Endodermal cell (in vitro differentiated cells): ENCODE measurements around the gene ARAP2. TPM values are rescaled to one million over a fixed set of nuclear protein-coding genes. Genes with fewer than 3 reads are reported as not detected.

ENCODE experiments used
- DNase-seq: peaks from one replicate; pipeline ENCODE4 v3.0.0-alpha.2; 2017
- H3K27ac ChIP-seq: 2 replicates; pipeline ENCODE4 v1.5.1; 2013; ENCODE audit warnings: mild to moderate bottlenecking, low read depth, low read length, moderate library complexity
- H3K27me3 ChIP-seq: 2 replicates; pipeline ENCODE4 v1.6.1; 2013; ENCODE audit warnings: mild to moderate bottlenecking, low read length, moderate library complexity; ENCODE audit not compliant: insufficient read depth, control insufficient read depth, poor library complexity, severe bottlenecking
- H3K36me3 ChIP-seq: 2 replicates; pipeline ENCODE4 v1.7.0; 2013; ENCODE audit warnings: mild to moderate bottlenecking, low read length, moderate library complexity; ENCODE audit not compliant: control insufficient read depth, insufficient read depth
- H3K4me1 ChIP-seq: one replicate; pipeline ENCODE4 v1.7.0; 2013; ENCODE audit warnings: low read length; ENCODE audit not compliant: control insufficient read depth, insufficient read depth
- H3K4me3 ChIP-seq: 2 replicates; pipeline ENCODE4 v1.5.1; 2013; ENCODE audit warnings: mild to moderate bottlenecking, low read length, moderate library complexity
- H3K9ac ChIP-seq: 2 replicates; pipeline ENCODE4 v1.6.1; 2013; ENCODE audit warnings: mild to moderate bottlenecking, low read length, moderate library complexity; ENCODE audit not compliant: poor library complexity, severe bottlenecking; ENCODE audit errors: extremely low read depth
- H3K9me3 ChIP-seq: 2 replicates; pipeline ENCODE4 v1.6.1; 2013; ENCODE audit warnings: mild to moderate bottlenecking, low read length, moderate library complexity; ENCODE audit not compliant: control insufficient read depth
- H3K27ac Mint-ChIP-seq: 2 replicates; pipeline ENCODE4 v1.8.0; 2020; ENCODE audit warnings: mixed read lengths
- H3K27me3 Mint-ChIP-seq: 2 replicates; pipeline ENCODE4 v1.8.0; 2021; ENCODE audit warnings: mild to moderate bottlenecking, mixed read lengths; ENCODE audit not compliant: insufficient read depth
- H3K36me3 Mint-ChIP-seq: 2 replicates; pipeline ENCODE4 v1.8.0; 2020; ENCODE audit warnings: low read depth, mixed read lengths
- H3K4me1 Mint-ChIP-seq: 2 replicates; pipeline ENCODE4 v1.8.0; 2020; ENCODE audit warnings: mixed read lengths
- H3K4me3 Mint-ChIP-seq: 2 replicates; pipeline ENCODE4 v1.8.0; 2020; ENCODE audit warnings: mild to moderate bottlenecking, moderate library complexity, mixed read lengths
- H3K9me3 Mint-ChIP-seq: 2 replicates; pipeline ENCODE4 v1.8.0; 2020; ENCODE audit warnings: mild to moderate bottlenecking, mixed read lengths
- WGBS, 2 experiments: methylation state at CpG; one replicate each; pipeline versions ENCODE4 v1.1.5 to v1.1.7; 2013; ENCODE audit warnings: missing lambda C conversion rate in 2 of 2, mixed read lengths in 1 of 2; ENCODE audit not compliant: insufficient coverage in 1 of 2, insufficient read length in 1 of 2; 5-methylcytosine and 5-hydroxymethylcytosine counted together
- total RNA-seq, 2 donors: library from RNA; stranded (reverse); fragmentation: NEBNext Ultra II Directional in 1 of 2; extraction: Animal tissue kit (Norgen Biotek cat#: 25700) in 1 of 2; gene quantifications; 2 replicates in 1 of 2; 3 replicates in 1 of 2; pipeline ENCODE4 v1.2.1, GENCODE V29; 2021
- TF ChIP-seq, protein P1 (sequence below): fragments of 200-600 bp; sonication (generic); conservative IDR thresholded peaks from 2 replicates; pipeline ENCODE4 v1.5.0; 2021; ENCODE audit warnings: antibody characterized with exemption, mild to moderate bottlenecking

Gene ARAP2
- total RNA-seq, 2 donors from 2014 or later, result 2.2 to 5.5 TPM

DNA sequence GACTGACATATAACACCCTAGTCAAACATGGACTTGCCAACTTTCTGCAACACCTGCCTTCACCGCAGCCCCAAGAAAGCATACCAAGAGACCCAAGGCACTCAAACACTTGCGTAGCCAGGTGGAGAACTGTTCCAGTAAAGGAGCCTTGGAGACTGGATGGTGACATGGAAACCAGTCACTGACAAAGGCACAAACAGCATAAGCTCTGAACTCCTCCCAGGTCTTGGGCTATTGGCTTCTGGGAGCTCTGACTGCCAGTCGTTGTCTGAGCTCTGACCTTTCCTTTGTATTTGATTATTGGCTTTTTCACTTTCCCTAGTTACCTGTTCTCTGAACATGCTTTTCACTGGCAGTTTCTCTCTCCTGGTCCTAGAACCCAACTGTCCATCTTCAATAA lies 38.3 kb downstream of the ARAP2 start:
- WGBS, 2 experiments, result 60 to 89% methylated on average over 1 to 3 of the region's 3 CpGs
- no peaks in the 10 kb centered on the region for H3K9me3 Mint-ChIP-seq
- no peaks in the 10 kb centered on the region for H3K36me3 Mint-ChIP-seq
- TF ChIP-seq, protein P1, sequence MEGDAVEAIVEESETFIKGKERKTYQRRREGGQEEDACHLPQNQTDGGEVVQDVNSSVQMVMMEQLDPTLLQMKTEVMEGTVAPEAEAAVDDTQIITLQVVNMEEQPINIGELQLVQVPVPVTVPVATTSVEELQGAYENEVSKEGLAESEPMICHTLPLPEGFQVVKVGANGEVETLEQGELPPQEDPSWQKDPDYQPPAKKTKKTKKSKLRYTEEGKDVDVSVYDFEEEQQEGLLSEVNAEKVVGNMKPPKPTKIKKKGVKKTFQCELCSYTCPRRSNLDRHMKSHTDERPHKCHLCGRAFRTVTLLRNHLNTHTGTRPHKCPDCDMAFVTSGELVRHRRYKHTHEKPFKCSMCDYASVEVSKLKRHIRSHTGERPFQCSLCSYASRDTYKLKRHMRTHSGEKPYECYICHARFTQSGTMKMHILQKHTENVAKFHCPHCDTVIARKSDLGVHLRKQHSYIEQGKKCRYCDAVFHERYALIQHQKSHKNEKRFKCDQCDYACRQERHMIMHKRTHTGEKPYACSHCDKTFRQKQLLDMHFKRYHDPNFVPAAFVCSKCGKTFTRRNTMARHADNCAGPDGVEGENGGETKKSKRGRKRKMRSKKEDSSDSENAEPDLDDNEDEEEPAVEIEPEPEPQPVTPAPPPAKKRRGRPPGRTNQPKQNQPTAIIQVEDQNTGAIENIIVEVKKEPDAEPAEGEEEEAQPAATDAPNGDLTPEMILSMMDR, result no peak
- Histone ChIP-seq H3K27ac (no peak overlapping the region), H3K9ac (no peak overlapping the region), H3K4me3 (no peak overlapping the region), H3K9me3 (no peaks in the 10 kb centered on the region), H3K27me3 (no peaks in the 10 kb centered on the region), H3K36me3 (no peaks in the 10 kb centered on the region), H3K4me1 (no peaks in the 10 kb centered on the region)
- no peak overlapping the region for H3K27ac Mint-ChIP-seq
- peak; percentile 54 for DNase-seq
- no peak overlapping the region for H3K4me3 Mint-ChIP-seq
- peaks cover 12% of the 10 kb centered on the region for H3K4me1 Mint-ChIP-seq
- H3K27me3 Mint-ChIP-seq, result no peaks in the 10 kb centered on the region

DNA sequence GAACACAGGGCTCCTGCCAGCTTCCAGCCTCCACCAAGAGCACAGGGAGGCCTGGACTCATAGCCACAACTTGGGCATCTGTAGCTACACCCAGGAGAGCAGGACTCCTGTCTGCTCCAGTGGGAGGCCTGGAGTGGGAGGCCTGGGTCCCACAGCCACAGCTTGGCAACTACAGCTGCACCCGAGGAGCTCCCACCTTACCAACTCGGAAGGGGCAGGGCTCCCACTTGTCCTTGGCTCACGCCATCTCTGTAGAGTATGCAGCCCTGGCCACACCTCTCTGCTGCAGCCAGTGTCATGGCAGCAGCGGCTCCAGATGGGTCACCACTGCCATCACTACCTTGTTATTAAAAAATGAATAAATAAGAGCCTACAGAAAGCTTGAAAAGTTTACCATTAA lies 45.5 kb downstream of the ARAP2 start:
- Histone ChIP-seq H3K4me1 (no peaks in the 10 kb centered on the region), H3K4me3 (no peak overlapping the region), H3K9ac (no peak overlapping the region), H3K9me3 (no peaks in the 10 kb centered on the region), H3K27ac (no peak overlapping the region), H3K27me3 (no peaks in the 10 kb centered on the region), H3K36me3 (no peaks in the 10 kb centered on the region)
- TF ChIP-seq, protein P1, result no peak
- H3K9me3 Mint-ChIP-seq, result no peaks in the 10 kb centered on the region
- H3K4me1 Mint-ChIP-seq, result peaks cover 9% of the 10 kb centered on the region
- no peak for DNase-seq
- H3K36me3 Mint-ChIP-seq, result no peaks in the 10 kb centered on the region
- H3K27me3 Mint-ChIP-seq, result no peaks in the 10 kb centered on the region
- 93% methylated on average over 4 of the region's 4 CpGs; no CpG with 5 or more reads in 1 of the 2 experiments for WGBS, 2 experiments
- H3K27ac Mint-ChIP-seq, result no peak overlapping the region
- H3K4me3 Mint-ChIP-seq, result no peak overlapping the region

DNA sequence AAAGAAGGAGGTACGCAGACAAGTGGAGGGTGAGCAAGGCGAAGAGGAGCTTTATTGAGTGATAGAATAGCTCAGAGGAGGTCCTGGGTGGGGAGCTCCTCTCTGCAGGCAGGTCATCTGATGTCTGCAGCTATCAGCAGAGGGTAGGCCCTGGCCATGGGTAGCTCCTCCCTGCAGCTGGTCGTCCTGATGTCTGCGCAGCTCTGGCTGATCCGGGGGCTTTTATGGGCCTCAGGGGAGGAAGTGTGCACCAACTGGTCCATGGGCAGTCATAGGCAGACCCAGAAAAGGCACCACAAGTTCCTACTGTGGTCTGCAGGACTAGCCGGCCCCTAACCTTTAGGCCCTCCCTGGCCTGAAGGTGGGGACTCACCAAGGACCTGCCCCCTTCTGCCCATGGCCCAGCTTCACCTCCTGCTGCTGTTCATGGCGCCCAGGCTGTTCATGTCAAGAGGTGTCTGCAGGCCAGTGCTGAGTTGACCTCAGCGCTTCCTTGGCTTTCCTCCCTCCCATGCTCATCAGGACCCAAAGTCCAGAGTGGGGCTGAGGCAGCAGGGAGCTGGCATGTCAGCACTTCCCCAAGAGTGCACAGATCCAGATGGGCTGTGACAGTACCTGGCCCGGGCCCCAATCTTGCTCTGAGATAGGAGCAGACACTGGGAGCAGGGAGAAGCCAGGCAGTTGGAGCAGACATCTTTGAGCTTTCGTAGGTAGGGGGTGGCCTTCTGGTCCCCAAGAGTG lies 46.1 kb downstream of the ARAP2 start:
- DNase-seq, result no peak
- no peaks in the 10 kb centered on the region for H3K36me3 Mint-ChIP-seq
- no peak overlapping the region for H3K27ac ChIP-seq
- TF ChIP-seq, protein P1, result no peak
- no peak overlapping the region for H3K4me3 ChIP-seq
- WGBS, 2 experiments, result 93 to 95% methylated on average over 5 to 10 of the region's 10 CpGs
- no peaks in the 10 kb centered on the region for H3K27me3 ChIP-seq
- H3K27ac Mint-ChIP-seq, result no peak overlapping the region
- H3K4me3 Mint-ChIP-seq, result no peak overlapping the region
- peaks cover 6% of the 10 kb centered on the region for H3K4me1 Mint-ChIP-seq
- H3K4me1 ChIP-seq, result no peaks in the 10 kb centered on the region
- H3K9ac ChIP-seq, result no peak overlapping the region
- no peaks in the 10 kb centered on the region for H3K27me3 Mint-ChIP-seq
- H3K36me3 ChIP-seq, result no peaks in the 10 kb centered on the region
- no peaks in the 10 kb centered on the region for H3K9me3 ChIP-seq
- H3K9me3 Mint-ChIP-seq, result no peaks in the 10 kb centered on the region
